Measurements from ENCODE around the gene EGFL7. TPM values are rescaled to one million over a fixed set of nuclear protein-coding genes. Genes with fewer than 3 reads are reported as not detected.
A peak's percentile ranks its signal among the peaks of the same experiment; 100 is the strongest.

The EGFL7 gene
- total and polyA plus RNA-seq, 2 of the 13 experiments (the other 11 are each of a cell fraction or from before 2014, with no cell fraction given) = 0.20 to 5.1 TPM

DNA sequence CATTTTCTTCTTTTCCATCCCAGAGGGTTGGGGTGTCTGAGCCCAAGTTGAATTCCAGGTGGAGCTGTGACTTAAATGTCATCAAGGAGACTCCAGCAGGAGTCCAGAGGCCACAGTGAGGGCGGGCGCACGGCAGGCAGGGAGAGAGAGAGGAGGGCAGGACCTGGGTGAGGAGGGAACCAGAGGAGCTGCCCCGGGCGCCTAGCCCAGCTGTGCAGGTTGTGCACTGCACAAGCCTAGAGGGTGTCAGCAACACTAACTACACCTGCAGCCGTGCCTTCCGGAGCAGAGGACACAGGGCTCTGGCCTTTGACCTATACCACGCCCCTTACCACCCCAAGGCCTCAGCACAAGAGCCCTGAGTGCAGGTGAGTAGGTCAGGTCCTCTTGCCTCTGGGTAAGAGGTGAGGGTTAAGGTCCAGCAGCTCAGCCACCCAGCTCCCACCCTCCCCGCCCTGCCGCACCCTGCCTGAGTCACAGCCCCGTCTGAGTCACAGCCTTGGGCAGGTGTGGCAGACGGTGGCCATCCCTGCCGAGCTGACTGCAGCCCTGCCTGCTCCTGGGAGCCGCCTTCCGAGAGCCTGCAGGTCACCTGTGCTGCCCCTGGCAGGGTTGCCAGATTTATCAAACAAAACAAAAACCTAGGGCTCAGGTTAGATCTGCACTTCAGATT is 30.9 kb downstream of the EGFL7 start (continued):
- TF ChIP-seq, protein P1, sequence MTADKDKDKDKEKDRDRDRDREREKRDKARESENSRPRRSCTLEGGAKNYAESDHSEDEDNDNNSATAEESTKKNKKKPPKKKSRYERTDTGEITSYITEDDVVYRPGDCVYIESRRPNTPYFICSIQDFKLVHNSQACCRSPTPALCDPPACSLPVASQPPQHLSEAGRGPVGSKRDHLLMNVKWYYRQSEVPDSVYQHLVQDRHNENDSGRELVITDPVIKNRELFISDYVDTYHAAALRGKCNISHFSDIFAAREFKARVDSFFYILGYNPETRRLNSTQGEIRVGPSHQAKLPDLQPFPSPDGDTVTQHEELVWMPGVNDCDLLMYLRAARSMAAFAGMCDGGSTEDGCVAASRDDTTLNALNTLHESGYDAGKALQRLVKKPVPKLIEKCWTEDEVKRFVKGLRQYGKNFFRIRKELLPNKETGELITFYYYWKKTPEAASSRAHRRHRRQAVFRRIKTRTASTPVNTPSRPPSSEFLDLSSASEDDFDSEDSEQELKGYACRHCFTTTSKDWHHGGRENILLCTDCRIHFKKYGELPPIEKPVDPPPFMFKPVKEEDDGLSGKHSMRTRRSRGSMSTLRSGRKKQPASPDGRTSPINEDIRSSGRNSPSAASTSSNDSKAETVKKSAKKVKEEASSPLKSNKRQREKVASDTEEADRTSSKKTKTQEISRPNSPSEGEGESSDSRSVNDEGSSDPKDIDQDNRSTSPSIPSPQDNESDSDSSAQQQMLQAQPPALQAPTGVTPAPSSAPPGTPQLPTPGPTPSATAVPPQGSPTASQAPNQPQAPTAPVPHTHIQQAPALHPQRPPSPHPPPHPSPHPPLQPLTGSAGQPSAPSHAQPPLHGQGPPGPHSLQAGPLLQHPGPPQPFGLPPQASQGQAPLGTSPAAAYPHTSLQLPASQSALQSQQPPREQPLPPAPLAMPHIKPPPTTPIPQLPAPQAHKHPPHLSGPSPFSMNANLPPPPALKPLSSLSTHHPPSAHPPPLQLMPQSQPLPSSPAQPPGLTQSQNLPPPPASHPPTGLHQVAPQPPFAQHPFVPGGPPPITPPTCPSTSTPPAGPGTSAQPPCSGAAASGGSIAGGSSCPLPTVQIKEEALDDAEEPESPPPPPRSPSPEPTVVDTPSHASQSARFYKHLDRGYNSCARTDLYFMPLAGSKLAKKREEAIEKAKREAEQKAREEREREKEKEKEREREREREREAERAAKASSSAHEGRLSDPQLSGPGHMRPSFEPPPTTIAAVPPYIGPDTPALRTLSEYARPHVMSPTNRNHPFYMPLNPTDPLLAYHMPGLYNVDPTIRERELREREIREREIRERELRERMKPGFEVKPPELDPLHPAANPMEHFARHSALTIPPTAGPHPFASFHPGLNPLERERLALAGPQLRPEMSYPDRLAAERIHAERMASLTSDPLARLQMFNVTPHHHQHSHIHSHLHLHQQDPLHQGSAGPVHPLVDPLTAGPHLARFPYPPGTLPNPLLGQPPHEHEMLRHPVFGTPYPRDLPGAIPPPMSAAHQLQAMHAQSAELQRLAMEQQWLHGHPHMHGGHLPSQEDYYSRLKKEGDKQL (CRISPR knock-in tag; IDR thresholded peaks at IDR 0.05; ENCODE audit: low read depth) = peak; percentile 24; the same call in 1 of the 2 replicates
- TF ChIP-seq ZBTB8A (CRISPR knock-in tag; IDR thresholded peaks at IDR 0.05; ENCODE audit: borderline replicate concordance, low read depth) (no peak), AGO2 (optimal IDR thresholded peaks at IDR 0.05; ENCODE audit: low read depth, low read length) (no peak), ZNF343 (CRISPR knock-in tag; IDR thresholded peaks at IDR 0.05) (no peak), IRX3 (CRISPR knock-in tag; IDR thresholded peaks at IDR 0.05; ENCODE audit: borderline replicate concordance, low read depth) (no peak), ADNP (CRISPR knock-in tag; IDR thresholded peaks at IDR 0.05) (no peak), MYC (CRISPR knock-in tag; IDR thresholded peaks at IDR 0.05; ENCODE audit: borderline replicate concordance) (peak; percentile 32; the same call in 1 of the 2 replicates), GATAD1 (CRISPR knock-in tag; IDR thresholded peaks at IDR 0.05) (0 out of 2 replicates have a peak, but pooled peaks have one; percentile 39), PCBP2 (optimal IDR thresholded peaks at IDR 0.05; ENCODE audit: low read depth, low read length, poor library complexity, severe bottlenecking) (no peak), IKZF1 (IDR thresholded peaks at IDR 0.05) (no peak), ZNF460 (CRISPR knock-in tag; IDR thresholded peaks at IDR 0.05; ENCODE audit: borderline replicate concordance) (no peak), MTF2 (CRISPR knock-in tag; IDR thresholded peaks at IDR 0.05; ENCODE audit: borderline replicate concordance) (no peak), ZNF510 (CRISPR knock-in tag; IDR thresholded peaks at IDR 0.05; ENCODE audit: low read depth) (no peak), HDAC6 (IDR thresholded peaks at IDR 0.05; ENCODE audit: low read depth, low read length) (no peak), ZNF33B (CRISPR knock-in tag; IDR thresholded peaks at IDR 0.05) (no peak), NFE2 (CRISPR knock-in tag; IDR thresholded peaks at IDR 0.05) (no peak), NCOA5 (CRISPR knock-in tag; IDR thresholded peaks at IDR 0.05) (no peak), RXRB (CRISPR knock-in tag; IDR thresholded peaks at IDR 0.05; ENCODE audit: borderline replicate concordance) (peak; percentile 98)
- TF ChIP-seq, protein P2, sequence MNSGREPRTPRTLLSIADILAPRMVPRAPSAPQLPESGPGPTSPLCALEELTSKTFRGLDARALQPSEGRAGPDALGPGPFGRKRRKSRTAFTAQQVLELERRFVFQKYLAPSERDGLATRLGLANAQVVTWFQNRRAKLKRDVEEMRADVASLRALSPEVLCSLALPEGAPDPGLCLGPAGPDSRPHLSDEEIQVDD (CRISPR knock-in tag; IDR thresholded peaks at IDR 0.05; ENCODE audit: borderline replicate concordance) = no peak
- TF ChIP-seq, protein P3, sequence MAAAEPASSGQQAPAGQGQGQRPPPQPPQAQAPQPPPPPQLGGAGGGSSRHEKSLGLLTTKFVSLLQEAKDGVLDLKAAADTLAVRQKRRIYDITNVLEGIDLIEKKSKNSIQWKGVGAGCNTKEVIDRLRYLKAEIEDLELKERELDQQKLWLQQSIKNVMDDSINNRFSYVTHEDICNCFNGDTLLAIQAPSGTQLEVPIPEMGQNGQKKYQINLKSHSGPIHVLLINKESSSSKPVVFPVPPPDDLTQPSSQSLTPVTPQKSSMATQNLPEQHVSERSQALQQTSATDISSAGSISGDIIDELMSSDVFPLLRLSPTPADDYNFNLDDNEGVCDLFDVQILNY (CRISPR knock-in tag; conservative IDR thresholded peaks at IDR 0.05) = no peak
- TF ChIP-seq, protein P4, sequence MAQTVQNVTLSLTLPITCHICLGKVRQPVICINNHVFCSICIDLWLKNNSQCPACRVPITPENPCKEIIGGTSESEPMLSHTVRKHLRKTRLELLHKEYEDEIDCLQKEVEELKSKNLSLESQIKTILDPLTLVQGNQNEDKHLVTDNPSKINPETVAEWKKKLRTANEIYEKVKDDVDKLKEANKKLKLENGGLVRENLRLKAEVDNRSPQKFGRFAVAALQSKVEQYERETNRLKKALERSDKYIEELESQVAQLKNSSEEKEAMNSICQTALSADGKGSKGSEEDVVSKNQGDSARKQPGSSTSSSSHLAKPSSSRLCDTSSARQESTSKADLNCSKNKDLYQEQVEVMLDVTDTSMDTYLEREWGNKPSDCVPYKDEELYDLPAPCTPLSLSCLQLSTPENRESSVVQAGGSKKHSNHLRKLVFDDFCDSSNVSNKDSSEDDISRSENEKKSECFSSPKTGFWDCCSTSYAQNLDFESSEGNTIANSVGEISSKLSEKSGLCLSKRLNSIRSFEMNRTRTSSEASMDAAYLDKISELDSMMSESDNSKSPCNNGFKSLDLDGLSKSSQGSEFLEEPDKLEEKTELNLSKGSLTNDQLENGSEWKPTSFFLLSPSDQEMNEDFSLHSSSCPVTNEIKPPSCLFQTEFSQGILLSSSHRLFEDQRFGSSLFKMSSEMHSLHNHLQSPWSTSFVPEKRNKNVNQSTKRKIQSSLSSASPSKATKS (CRISPR knock-in tag; IDR thresholded peaks at IDR 0.05) = no peak

All from HepG2 (cell line).